ENCODE measurements around the gene CYTH1. TPM values are rescaled to one million over a fixed set of nuclear protein-coding genes. Genes with fewer than 3 reads are reported as not detected.

Gene CYTH1
- polyA plus RNA-seq, 1 experiment = 13.7 TPM

DNA sequence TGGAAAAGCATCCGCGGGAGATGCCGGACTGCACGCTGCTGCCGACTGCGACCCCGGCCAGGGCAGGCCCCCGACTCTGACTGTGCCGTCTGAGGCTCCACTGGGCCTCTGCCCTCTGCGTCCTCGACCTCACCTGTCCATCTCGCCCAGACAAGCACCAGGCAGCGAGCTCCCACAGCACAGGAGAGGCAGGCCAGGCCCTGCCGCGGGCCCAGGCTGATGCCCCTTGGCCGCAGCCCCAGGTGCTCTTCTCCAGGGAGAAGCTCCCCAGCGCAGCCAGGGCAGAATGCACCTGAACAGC lies 106.8 kb downstream of the CYTH1 start:
- H3K27me3 ChIP-seq (ENCODE audit: control insufficient read depth, insufficient read depth, low read length) = no peaks in the 10 kb centered on the region
- no peak overlapping the region for H3K27ac ChIP-seq (ENCODE audit: low read depth, low read length)
- no peak for DNase-seq (ENCODE audit: low read depth, low spot score)
- H3K4me3 ChIP-seq (ENCODE audit: low read depth, low read length) = no peak overlapping the region
- CTCF ChIA-PET = interaction anchor here (1.5 to 2.3 kb wide), 2 partner anchors 33 to 178 kb away, joined by 3 to 4 read pairs; no protein-coding TSS in a partner anchor
- TF ChIP-seq, protein P1, sequence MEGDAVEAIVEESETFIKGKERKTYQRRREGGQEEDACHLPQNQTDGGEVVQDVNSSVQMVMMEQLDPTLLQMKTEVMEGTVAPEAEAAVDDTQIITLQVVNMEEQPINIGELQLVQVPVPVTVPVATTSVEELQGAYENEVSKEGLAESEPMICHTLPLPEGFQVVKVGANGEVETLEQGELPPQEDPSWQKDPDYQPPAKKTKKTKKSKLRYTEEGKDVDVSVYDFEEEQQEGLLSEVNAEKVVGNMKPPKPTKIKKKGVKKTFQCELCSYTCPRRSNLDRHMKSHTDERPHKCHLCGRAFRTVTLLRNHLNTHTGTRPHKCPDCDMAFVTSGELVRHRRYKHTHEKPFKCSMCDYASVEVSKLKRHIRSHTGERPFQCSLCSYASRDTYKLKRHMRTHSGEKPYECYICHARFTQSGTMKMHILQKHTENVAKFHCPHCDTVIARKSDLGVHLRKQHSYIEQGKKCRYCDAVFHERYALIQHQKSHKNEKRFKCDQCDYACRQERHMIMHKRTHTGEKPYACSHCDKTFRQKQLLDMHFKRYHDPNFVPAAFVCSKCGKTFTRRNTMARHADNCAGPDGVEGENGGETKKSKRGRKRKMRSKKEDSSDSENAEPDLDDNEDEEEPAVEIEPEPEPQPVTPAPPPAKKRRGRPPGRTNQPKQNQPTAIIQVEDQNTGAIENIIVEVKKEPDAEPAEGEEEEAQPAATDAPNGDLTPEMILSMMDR (IDR thresholded peaks at IDR 0.05; ENCODE audit: low read depth, low read length) = no peak
- POLR2A ChIA-PET = no interaction called here
- H3K9me3 ChIP-seq (ENCODE audit: control insufficient read depth, insufficient read depth, low read length) = peaks cover 7% of the 10 kb centered on the region; the same call in 1 of the 2 replicates

DNA sequence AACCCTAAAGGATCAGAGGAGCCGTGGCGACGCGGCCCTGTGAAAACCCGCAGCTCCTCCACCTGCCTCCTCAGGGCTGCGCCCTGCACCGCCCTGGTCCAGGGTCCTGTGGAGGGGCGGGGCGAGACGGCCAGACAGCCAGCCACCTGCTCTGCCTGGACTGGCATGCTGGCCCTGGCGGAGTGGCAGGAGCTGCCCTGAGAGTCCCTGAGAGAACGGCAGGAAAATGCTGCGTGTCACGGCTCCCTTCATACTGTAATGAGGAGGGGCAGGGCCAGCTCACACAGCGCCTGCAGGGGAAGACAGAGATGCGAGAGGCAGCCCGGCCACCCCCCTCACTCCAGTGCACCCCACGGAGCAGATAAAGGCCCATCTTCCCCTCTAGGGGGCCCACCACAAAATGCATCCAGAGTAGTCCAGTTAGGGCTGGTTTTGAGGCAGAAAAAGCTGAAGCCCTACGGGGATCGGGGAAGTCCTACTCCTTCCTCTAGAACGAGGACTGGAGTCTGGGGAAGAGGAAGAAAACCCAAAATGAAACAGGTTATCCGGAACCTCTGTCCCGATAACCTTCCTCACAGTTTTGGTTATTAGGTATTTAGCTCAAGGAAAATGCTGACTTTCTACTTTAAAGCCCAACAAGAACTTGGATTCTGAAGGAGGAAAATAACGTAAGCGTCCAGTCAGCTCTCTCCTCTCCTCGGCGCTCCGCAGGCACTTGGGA lies 107.3 kb downstream of the CYTH1 start:
- peaks cover 7% of the 10 kb centered on the region; the same call in 1 of the 2 replicates for H3K9me3 ChIP-seq (ENCODE audit: control insufficient read depth, insufficient read depth, low read length)
- no peaks in the 10 kb centered on the region for H3K27me3 ChIP-seq (ENCODE audit: control insufficient read depth, insufficient read depth, low read length)
- DNase-seq (ENCODE audit: low read depth, low spot score) = no peak
- TF ChIP-seq, protein P1 (IDR thresholded peaks at IDR 0.05; ENCODE audit: low read depth, low read length) = no peak
- ChIA-PET POLR2A (no interaction called here), CTCF (no interaction called here)
- no peak overlapping the region for H3K4me3 ChIP-seq (ENCODE audit: low read depth, low read length)
- no peak overlapping the region for H3K27ac ChIP-seq (ENCODE audit: low read depth, low read length)

DNA sequence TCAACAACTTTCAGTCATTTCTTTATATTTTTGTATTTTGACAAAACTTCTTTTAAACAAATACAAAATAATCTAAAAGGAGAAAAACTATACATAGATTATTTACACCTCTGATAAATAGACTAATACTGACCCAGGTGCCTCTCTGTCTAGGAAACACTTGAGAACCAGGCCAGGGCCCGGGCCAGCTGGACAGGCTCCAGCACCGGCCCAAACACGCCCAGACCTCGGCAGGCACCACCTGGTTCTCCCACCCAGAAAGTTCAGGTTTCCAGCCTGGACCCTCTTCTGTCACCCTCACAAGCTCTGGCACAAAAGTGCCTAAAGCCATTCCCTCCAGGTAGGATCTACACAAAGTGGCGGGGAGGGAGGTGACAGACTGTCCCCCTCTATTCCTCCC lies 107.9 kb downstream of the CYTH1 start:
- TF ChIP-seq, protein P1 (IDR thresholded peaks at IDR 0.05; ENCODE audit: low read depth, low read length) = no peak
- H3K9me3 ChIP-seq (ENCODE audit: control insufficient read depth, insufficient read depth, low read length) = peaks cover 7% of the 10 kb centered on the region; the same call in 1 of the 2 replicates
- no peak for DNase-seq (ENCODE audit: low read depth, low spot score)
- no peak overlapping the region for H3K27ac ChIP-seq (ENCODE audit: low read depth, low read length)
- POLR2A ChIA-PET = no interaction called here
- CTCF ChIA-PET = no interaction called here
- H3K4me3 ChIP-seq (ENCODE audit: low read depth, low read length) = no peak overlapping the region
- no peaks in the 10 kb centered on the region for H3K27me3 ChIP-seq (ENCODE audit: control insufficient read depth, insufficient read depth, low read length)

DNA sequence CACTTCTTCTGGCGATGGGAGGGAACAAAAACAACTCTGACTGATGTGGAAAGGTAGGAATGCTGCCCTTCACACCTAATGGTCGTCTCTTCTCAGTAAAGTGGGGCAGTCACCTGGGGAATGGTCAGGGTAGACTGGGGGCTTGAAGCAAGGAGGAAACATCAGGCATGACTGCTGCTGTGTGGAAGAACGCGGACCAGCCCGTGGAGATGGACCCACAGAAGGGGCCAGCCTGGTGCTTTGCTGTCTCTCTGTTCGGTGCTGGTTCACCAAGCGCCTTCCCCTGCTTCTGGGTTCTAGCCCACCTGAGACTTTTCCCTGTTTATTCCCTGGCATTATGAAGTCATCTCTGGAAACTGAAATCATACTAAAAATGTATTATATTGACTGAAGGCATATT lies 108.7 kb downstream of the CYTH1 start:
- H3K9me3 ChIP-seq (ENCODE audit: control insufficient read depth, insufficient read depth, low read length) = peaks cover 7% of the 10 kb centered on the region; the same call in 1 of the 2 replicates
- no peaks in the 10 kb centered on the region for H3K27me3 ChIP-seq (ENCODE audit: control insufficient read depth, insufficient read depth, low read length)
- H3K4me3 ChIP-seq (ENCODE audit: low read depth, low read length) = no peak overlapping the region
- TF ChIP-seq, protein P1 (IDR thresholded peaks at IDR 0.05; ENCODE audit: low read depth, low read length) = no peak
- ChIA-PET POLR2A (no interaction called here), CTCF (no interaction called here)
- DNase-seq (ENCODE audit: low read depth, low spot score) = no peak
- no peak overlapping the region for H3K27ac ChIP-seq (ENCODE audit: low read depth, low read length)

DNA sequence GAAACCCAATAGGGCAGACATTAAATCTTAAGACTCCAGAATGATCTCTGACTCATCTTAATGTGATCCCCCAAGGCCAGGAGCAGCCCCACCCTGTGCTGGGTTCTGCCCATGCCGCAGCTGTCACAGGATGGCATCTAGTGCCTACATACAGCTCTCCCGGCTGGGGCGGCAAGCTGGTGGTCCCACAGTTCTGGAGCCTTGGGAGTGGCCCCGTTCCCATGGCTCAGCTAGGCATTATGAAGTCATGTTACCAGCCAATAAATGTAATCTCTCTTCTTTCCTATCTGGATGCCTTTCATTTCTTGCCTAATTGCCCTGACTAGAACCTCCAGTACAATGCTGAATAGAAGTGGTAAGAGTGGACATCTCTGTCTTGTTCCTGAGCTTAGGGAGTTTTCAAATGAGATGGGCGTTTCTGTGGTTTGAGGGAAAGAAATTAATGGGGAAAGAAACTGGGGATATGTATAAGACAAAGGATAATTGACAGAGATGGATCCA lies 109.2 kb downstream of the CYTH1 start:
- DNase-seq (ENCODE audit: low read depth, low spot score) = no peak
- H3K27ac ChIP-seq (ENCODE audit: low read depth, low read length) = no peak overlapping the region
- ChIA-PET POLR2A (no interaction called here), CTCF (no interaction called here)
- H3K9me3 ChIP-seq (ENCODE audit: control insufficient read depth, insufficient read depth, low read length) = peaks cover 7% of the 10 kb centered on the region; the same call in 1 of the 2 replicates
- TF ChIP-seq, protein P1 (IDR thresholded peaks at IDR 0.05; ENCODE audit: low read depth, low read length) = no peak
- no peaks in the 10 kb centered on the region for H3K27me3 ChIP-seq (ENCODE audit: control insufficient read depth, insufficient read depth, low read length)
- H3K4me3 ChIP-seq (ENCODE audit: low read depth, low read length) = no peak overlapping the region
